ENCODE measurements around the gene USP48.
"Not testable (repeated sequence)": the region's sequence is repeated elsewhere in the genome, so short reads cannot be mapped to it uniquely, and the experiment has no call there.

USP48 gene

DNA sequence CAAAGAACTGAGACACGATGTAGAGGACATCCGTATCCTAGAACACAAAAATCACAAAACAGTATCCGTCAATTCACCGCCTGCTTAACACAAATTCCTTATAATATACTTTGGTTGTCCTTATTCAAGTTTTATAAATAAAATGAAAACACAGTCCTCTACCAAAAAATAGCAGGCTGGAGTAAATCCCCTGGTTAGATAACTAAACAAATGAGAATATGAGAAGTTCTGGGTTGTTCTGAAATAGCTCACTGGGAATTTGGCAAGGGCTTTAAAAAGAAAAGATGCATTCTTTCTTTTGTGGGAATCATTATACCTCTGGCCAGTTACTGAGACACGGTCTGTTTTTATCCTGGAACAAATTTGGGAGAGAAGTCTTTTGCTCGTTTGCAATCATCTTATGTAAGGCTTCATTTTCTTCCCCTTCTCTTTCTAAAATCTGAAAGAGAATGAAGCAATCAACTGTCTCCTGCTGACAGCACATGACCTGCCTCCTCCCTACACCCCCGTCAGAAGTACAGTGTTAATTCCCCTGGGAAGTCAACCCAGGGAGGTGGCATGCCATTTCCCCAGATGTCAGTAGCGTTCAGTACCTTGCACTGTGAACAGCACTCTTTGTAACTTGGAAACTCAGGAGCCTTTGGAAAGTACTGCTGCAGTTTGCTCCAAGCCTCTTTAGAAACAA is 76.7 kb downstream of the USP48 start:
- intact Hi-C loops (cut with DNase I), result loop anchor here (10.0 kb wide), 1 partner anchor 259 kb away; no protein-coding TSS in a partner anchor
- peak in 3 of 10 donors; percentile 14 to 19 (median 16) for DNase-seq

DNA sequence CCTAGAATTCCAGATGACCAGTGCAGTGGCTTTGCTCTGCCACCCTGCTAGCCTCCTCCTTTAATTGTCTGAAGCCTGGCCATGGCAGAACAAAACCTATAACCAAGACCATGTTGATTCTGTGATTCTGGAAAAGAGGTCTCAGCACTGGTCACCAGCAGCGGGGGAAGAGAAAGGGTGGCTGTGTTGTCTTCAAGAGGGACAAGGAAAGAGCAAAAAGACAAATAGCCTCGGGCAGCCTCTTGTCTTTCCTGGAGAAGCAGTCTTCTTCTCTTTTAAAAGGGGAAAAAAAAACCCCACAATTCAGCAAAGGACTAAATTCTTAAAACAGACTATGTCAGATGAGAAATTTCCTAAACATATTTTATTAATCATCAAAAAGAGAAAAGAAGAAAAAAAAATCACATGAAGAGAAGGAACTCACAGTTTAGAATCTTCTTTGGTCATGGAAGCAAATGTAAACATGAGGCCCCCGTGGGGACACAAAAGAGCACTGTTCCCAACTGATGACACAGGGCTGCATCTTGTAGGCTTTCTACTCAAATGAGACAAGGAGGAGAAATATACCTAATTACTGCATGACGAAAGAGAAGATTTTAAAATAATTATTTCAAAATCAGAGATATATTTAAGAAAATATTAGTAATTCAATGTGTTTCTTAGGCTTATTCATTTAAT is 77.5 kb downstream of the USP48 start:
- DNase-seq, result peak in 5 of 10 donors; percentile 8 to 86 (median 38)
- intact Hi-C loops (cut with DNase I), result loop anchor here (10.0 kb wide), 1 partner anchor 259 kb away; no protein-coding TSS in a partner anchor

DNA sequence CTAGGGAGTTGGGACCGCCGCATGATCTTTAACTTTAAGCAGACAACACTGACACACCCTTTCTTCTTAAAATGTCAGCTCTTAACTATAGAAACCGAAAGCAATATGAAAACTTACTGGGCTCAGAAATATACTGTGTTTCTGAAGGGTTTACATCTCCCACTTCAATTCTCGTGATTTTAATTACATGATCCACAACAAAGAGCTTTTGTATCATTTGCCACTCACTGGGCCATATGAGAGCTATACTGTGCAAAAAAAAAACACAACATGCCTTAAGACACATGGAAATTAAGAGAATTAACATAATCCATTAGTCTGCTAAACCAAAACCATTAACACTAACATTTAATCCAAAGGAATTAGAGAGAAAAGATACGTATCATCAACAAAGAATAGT is 78.8 kb downstream of the USP48 start:
- intact Hi-C loops (cut with DNase I), result loop anchor here (10.0 kb wide), 1 partner anchor 261 kb away; no protein-coding TSS in a partner anchor
- DNase-seq, result no peak

DNA sequence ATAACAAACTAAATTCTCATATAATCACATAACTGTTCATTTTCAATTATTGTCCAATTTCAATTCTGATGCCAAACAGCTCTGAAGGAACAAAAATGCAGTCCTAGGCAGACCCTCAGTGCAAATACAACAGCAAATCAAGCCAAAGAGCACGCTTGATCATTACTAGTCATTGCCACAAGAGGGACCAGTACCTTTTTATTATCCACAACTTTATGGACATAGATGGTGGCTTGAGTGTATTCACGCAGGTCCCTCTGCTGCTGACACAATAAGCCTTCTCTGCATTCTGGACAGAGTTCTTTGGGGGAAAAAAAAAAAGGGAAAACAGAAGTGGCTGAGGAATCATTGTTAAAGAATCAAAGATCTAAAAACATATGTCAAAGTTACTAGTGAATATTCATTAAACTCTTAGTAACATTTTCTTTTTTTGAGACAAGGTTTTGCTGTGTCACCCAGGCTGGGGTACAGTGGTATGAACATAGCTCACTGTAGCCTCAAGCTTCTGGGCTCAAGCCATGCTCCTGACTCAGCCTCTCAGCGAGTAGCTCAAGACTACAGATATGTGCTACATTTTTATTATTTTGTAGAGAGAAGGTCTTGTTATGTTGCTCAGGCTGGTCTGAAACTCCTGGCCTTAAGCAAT is 79.5 kb downstream of the USP48 start:
- intact Hi-C loops (cut with DNase I), result loop anchor here (10.0 kb wide), 1 partner anchor 261 kb away; no protein-coding TSS in a partner anchor
- no peak for DNase-seq

DNA sequence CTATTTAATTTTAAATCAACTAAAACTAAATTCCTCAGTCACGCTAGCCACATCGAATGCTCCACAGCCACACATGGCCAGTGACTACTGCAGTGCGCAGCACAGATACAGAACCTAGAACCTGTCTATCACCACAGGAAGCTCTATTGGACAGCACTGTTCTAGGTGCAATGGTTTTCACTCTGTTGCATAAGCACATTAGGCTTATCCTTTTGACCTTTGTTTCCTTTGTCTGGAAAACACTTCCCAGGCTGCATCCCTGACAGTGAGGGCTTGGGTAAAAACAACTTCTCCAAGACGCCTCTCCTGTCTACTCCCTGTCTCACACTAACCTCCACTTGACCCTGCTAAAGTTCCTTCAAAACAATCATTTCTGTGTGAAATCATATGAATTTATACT is 80.2 kb downstream of the USP48 start:
- no peak for DNase-seq
- intact Hi-C loops (cut with DNase I), result loop anchor here (10.0 kb wide), 1 partner anchor 262 kb away; no protein-coding TSS in a partner anchor

DNA sequence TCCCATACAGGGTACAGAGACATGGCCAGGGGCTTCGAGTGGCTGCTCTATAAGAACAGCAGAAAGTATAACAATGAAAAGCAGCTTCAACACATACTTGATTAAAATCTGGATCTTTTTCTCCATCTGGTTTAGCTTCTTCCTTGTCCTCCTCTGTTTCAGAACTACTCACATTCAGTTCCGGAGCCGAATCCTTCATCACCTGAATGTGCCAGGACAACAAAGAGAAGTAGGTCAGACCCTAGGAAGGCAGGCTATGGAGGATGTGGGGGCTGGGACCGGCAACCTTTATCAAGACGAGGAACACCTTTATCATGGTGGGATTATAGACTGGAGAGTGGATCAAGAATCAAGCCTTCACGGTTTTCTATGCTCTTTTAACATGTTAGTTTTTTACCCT is 81.5 kb downstream of the USP48 start:
- intact Hi-C loops (cut with DNase I), result loop anchor here (10.0 kb wide), 1 partner anchor 263 kb away; no protein-coding TSS in a partner anchor
- DNase-seq, result no peak

DNA sequence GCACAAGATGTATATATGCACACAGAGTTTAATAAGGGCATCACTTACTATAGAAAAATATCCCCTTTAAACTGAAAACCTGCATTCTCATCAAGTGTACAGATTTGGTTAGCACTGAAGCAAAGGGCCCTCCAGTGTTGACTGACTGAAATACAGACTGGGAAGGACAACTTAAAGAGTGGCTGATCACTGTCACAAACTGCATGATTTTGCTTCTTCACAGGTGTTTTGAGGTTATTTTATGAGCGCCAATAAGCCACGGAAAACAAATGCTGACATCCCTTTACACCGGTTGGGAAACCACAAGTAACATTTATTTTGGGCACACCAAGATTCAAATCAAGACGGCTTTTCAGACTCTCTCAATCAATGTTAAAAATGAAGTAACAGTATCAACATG is 82.9 kb downstream of the USP48 start:
- intact Hi-C loops (cut with DNase I), result loop anchor here (10.0 kb wide), 1 partner anchor 265 kb away; no protein-coding TSS in a partner anchor
- no peak for DNase-seq

DNA sequence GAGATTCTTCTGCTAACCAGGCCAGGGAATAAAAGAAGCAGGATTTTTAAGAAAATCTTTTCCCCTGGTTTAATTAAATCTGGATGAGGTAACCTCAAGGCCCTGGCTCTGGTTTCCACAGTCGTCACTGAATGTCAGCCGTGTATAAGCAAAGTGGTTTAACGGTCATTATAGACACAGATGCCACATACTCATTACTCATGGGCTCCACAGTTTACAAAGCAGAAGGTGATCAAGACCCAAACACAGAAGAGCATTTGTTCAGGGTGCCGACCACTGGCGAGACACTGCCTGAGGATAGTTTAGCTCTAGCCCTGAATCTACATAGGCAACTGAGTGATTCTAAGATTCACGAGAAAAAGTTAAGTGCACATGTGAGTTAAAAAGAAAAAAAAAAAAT is 86.0 kb downstream of the USP48 start:
- no peak for DNase-seq
- intact Hi-C loops (cut with DNase I), result no loop called here

DNA sequence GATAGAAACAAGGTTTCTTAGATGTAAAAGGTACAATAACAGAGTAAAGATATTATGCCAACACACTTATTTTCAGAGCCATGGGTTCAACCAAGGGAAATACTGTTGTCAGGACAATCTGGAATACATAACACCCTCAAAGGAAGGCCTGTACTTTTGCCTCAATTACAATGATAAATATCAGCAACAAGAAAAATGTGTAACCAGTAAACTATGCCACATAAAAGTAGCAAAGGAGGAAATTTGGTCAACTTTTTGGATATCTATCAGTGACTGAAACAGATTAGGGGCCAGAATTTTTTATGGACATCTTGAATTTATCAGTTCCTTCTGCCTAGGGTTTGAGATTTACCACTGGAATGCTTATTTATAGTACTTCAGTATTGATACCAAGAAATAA is 89.2 kb downstream of the USP48 start:
- intact Hi-C loops (cut with DNase I), result no loop called here
- DNase-seq, result no peak

DNA sequence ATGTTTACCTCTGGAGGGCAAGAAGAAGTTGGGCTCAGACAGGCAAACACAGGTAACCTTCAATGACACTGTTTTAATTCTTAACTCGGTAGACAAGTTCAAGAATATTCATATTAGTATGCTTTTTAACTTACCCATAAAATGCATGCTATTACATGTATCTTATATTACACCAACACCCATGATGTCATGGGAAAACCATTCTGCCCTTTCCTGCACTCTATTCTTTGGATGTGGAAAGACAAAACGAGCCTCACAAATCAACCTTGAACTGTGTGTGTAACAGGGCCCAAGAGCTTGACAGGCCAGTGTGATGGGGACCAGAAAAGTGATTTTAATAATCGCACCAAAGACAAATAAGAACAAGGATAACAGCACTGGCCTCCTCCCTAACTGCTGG is 91.2 kb downstream of the USP48 start:
- intact Hi-C loops (cut with DNase I), result no loop called here
- no peak for DNase-seq

DNA sequence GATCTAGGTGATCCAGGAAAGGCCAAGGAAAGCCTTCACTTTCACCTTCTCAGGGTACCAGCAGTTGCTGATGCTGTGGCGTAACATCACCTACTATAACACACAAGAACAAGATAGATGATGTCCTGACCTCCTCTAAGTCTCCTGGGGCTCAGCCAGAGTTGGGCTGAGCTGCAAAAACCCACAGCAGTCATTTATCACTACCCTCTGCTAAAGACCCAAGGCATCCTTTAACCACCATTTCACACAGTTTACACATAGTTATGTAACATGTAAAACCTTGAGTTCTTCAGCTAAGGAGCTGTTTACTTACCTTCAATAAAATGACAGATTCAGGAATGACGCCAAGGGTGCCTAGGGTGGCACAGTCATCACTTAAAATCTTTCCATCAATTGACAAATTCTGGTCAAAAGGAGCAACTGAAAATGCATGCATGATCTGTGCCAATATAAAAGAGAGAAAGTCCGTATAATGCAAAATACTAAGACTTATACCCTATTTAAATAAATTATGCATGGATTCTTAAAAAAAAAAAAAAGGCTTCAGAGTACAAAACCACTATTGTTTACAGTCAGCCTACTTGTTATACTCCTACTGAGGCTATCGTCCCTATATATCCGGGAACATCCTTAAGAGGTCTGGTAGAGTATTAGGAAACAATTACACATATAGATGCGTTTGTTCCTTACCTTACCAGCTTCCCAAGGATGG is 93.1 kb downstream of the USP48 start:
- intact Hi-C loops (cut with DNase I), result no loop called here
- no peak for DNase-seq

DNA sequence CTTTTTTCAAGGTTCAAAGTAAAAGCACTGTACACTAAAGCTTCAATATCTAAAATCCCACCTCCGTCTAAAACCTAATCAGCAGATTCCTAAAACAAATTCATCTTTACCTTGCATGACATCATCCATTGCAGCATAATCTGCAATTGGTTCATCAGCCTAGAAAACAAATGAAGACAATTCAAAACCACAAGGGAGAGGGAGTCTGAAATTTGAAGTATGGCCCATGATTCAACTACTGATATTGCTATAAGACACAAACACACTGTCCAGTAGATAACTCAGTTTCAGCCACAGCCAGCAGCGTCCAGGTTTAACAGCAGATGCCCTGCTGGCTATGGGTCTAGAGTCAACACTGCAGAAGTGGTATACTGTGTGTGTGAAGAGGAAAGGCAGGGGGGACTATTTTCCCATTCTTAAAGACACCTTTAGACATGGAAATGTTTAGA is 95.8 kb downstream of the USP48 start:
- DNase-seq, result no peak
- intact Hi-C loops (cut with DNase I), result no loop called here

DNA sequence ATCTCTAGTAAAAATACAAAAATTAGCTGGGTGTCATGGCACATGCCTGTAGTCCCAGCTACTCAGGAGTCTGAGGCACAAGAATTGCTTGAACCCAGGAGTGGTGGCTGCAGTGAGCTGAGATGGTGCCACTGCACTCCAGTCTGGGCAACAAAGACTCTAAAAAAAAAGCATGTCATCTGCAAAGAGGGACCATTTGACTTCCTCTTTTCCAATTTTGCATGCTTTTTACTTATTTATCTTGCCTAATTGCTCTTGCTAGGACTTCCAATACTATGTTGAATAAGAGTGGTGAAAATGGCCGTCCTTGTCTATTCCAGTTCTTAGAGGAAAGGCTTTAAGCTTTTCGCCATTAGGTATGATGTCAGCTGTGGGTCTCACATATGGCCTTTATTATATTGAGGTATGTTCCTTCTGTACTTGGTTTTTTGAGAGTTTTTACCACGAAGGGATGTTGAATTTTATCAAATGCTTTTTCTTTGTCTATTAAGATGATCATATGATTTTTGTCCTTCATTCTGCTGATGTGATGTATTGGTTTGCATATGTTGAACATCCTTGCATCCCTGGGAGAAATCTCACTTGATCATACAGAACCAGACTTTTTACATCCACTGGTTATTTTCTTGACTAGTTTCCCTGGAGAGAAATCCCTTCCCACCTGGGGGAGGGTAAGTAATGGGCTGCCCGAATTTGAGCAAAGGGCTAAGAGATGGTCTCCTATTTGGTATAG is 96.8 kb downstream of the USP48 start:
- intact Hi-C loops (cut with DNase I), result no loop called here

DNA sequence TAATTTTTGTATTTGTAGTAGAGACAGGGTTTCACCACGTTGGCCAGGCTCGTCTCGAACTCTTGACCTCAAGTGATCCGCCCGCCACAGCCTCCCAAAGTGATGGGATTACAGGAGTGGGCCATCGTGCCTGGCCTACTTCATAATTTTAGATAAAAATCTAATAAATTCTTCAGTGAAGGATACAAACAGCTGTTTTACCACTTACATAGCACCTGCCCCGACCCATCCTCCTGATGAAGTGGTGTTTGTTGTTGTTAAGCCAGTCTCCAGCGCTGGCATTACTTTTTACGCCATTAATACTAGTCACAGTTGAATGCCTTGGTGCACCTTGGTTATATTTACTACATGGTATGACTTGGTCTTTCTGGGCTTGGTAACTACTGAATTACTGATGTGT is 101.5 kb downstream of the USP48 start:
- no peak for DNase-seq
- intact Hi-C loops (cut with DNase I), result no loop called here

More for the DNA sequence above, 96.8 kb downstream of the USP48 start:
- DNase-seq, result no peak

DNA sequence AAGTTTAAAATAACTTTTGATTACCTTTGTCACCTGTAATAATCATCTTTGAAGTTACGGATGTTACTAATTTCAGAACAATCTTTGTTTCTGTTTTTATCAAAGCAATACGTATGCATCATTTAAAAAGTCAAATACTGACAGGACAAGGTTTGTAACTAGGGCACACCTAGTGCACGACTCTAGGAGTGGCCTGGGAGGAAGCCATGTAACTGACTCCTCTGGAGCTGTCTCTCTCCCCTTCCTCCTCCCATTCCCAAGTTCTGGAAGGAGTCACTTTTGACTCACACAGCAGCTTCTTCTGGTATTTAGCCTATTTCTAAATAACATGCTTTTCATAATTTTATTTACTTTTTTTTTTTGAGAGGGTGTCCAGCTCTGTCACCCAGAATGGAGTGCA is 102.0 kb downstream of the USP48 start:
- intact Hi-C loops (cut with DNase I), result no loop called here

DNA sequence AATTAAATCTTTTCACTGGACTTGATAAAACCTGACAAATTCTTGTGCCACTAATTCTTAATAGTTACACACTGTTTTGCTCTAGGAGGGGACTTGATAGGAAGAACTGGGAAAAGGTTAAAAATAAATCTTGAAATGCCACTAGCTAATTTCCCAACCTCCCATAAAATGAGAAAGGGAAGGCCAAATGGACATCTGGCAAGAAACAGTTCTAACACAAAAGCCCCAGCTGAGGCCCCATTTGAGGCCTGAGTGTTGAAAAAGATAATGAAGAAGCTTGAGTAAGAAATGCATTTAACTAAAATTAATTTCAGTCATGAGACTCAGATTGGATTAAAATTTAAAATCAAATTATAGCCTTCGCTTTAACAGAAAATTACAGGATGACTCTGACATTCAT is 102.6 kb downstream of the USP48 start:
- intact Hi-C loops (cut with DNase I), result no loop called here
- no peak for DNase-seq

More for the DNA sequence above, 102.0 kb downstream of the USP48 start:
- no peak for DNase-seq

DNA sequence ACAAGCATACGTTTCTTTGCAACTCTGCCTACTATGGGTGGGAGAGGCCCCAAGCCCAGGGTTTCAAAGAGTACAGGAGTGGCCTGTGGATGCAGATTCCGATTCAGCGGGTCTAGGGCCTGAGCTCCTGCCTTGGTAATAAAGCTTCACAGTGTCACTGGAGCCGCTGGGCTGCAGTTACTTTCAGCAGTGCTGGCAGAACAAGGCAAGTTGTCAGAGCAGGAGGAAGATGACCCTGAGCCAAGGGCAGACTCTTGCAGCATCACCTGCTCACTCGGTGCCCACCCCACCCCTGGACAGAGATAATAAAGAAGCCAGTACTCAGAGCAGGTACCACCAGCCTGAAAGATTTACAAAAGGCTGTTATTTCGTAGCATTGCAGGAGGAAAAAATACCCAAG is 105.8 kb downstream of the USP48 start:
- intact Hi-C loops (cut with DNase I), result no loop called here
- DNase-seq, result no peak

DNA sequence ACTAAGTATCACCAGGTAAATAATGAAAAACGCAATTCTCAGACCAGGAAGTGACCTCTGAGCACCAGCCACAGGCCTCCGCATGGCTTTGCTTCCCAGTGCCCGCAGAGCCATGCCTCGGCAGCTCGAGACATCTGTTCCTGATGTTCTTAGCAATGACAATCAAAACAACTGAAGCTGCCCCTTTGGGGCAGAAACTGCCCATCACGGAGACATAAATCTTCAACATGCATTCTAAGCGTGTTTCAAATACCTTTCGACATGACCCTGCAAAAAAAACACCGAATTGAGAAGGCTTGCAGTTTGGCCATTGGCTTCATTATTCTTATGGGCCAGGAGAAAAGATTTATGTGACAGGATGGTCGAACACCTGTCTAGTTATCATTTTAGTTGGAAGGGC is 108.0 kb downstream of the USP48 start:
- DNase-seq, result peak in 1 of 10 donors; percentile 31
- intact Hi-C loops (cut with DNase I), result no loop called here

DNA sequence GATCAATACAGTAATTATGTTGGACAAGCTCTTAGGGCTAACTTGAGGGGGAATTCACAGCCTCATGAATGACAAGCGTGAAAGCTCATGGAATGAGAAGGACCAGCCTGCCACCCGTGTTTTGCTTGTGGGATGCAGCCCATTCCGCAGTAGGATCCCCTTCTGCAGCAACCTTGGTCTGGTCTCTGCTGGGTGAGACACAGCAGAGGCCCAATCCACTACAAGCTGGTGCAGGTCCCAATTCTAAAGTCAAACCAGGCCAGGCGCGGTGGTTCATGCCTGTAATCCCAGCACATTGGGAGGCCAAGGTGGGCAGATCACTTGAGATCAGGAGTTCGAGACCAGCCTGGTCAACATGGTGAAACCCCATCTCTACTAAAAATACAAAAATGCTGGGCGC is 109.1 kb downstream of the USP48 start:
- DNase-seq, result peak in 2 of 10 donors; percentile 39 to 59
- intact Hi-C loops (cut with DNase I), result not testable (repeated sequence)

DNA sequence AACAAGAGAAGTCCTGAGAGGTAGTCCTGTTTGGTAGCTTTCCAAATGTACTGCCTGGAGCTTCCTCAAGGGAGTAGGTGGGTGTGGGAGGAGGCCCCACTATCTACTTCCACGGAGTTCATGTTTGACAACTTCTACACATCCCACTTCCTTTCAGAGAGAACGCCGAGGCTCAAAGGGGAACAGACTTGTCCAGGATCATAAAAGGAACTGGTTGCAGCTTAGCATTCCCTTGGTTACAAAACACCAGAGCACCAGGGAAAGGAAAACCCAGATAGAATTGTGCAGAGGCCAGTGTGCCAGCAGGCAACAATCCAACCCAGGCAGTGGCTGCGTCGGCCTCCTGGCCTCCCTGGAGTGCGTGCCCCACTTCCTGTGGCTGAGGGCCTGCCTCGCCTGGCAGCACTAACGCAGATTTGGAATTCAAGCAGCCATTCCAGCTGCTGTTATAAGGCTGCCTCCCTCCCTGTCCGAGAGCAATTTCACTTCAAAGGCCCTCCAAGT is 109.6 kb downstream of the USP48 start:
- intact Hi-C loops (cut with DNase I), result no loop called here
- DNase-seq, result peak in 5 of 10 donors; percentile 46 to 88 (median 83)

Measured in posterior cingulate gyrus (tissue), 11 donors.